ENCODE results near the gene LMAN2L.
A peak's percentile ranks its signal among the peaks of the same experiment; 100 is the strongest.

LMAN2L gene, protein sequence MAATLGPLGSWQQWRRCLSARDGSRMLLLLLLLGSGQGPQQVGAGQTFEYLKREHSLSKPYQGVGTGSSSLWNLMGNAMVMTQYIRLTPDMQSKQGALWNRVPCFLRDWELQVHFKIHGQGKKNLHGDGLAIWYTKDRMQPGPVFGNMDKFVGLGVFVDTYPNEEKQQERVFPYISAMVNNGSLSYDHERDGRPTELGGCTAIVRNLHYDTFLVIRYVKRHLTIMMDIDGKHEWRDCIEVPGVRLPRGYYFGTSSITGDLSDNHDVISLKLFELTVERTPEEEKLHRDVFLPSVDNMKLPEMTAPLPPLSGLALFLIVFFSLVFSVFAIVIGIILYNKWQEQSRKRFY

DNA sequence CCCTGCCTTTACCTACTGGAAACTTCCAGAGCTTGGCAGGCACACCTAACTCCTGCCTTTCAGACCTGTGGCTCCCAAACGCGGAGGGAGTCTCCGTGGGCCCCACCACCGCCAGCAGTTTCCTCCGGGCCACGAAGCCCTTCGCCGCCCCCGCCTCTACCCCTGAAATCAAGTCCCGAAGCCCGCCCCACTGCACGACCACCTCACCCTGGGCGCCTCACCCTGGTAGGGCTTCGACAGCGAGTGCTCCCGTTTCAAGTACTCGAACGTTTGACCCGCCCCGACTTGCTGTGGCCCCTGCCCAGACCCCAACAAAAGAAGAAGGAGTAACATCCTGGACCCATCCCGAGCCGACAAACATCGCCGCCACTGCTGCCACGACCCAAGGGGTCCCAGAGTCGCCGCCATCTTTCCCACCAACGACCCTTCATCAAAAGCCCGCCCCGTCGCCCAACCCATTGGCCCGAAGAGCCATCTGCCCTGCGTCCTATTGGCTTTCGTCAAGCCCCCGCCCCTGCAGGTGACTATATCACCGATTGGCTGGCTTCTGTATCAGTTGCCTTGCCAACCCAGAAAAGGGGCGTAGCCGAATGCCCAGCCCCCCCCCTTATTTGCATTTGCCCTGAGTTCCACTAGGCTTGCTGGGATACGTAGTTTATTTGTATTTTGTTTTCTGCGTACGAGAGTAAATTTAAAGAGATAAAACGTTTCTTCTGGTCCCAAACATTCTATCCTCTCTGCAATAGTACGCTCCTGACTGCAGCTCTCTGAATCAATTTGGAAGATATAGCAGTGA lies at the start of gene LMAN2L:
LMAN2L (minus strand) TSS at position 432 of the 796 bp plus-strand sequence; CDS start at position 408, 24 bp downstream.
- peak; percentile 97 for DNase-seq

DNA sequence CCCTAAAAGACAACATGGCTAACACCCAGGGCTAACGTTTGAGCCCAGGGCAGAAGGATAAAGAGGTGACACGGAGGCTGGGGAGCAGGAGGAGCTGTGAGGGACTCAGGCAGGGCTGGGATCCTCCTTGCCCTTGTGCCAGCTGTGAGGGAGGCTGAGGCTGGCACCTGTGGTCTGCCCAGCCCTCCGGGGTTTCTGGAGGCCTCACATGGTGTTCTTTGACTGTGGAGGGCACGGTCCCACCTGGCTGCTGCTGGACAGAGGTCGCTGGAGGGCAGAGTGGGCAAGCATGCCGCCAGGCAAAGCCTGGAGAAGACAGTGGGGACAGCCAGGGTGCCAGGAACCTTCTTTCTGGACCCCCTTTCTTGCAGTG lies 49.4 kb upstream of the LMAN2L start:
- DNase-seq = no peak

- DNase-seq = no peak
Observed at GRCh38 chr2:96788442-96789244, 48.8 kb upstream of the LMAN2L start.

DNA sequence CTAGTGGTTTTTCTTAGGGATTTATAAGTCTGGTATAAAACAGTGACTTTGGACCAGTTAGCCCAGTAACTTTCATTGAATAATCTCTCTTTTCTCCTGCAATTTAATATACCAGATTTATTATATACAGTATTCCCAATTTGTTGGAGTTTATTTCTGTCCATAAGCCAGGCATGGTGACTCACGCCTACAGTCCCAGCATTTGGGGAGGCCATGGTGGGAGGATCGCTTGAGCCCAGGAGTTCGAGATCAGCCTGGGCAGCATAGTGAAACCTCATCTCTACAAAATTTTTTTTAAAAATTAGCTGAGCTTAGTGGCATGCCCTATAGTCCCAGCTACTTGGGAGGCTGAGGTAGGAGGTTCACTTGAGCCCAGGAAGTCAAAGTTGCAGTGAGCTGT lies 47.5 kb upstream of the LMAN2L start:
- no peak for DNase-seq

- DNase-seq = no peak
Observed at GRCh38 chr2:96783388-96783787, 43.5 kb upstream of the LMAN2L start.

DNA sequence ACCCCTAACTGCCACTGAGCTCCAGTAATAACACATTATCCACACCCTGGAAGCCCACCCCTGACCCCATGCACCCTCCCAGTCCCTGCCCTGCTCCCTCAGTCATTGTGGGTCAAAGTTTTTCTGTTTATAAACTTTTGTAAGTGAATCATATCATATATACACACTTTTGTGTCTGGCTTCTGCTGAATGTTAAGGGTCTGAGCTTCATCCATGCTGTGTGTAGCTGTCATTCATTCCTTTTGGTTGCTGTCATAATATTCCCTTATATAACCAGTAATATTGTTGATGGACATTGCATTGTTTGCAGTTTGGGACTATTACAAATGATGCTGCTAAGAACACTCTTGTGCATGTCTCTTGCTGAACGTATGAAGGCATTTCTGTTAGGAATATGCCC lies 35.3 kb upstream of the LMAN2L start:
- DNase-seq = no peak

- no peak for DNase-seq
Observed at GRCh38 chr2:96773922-96774321, 34.1 kb upstream of the LMAN2L start.

DNA sequence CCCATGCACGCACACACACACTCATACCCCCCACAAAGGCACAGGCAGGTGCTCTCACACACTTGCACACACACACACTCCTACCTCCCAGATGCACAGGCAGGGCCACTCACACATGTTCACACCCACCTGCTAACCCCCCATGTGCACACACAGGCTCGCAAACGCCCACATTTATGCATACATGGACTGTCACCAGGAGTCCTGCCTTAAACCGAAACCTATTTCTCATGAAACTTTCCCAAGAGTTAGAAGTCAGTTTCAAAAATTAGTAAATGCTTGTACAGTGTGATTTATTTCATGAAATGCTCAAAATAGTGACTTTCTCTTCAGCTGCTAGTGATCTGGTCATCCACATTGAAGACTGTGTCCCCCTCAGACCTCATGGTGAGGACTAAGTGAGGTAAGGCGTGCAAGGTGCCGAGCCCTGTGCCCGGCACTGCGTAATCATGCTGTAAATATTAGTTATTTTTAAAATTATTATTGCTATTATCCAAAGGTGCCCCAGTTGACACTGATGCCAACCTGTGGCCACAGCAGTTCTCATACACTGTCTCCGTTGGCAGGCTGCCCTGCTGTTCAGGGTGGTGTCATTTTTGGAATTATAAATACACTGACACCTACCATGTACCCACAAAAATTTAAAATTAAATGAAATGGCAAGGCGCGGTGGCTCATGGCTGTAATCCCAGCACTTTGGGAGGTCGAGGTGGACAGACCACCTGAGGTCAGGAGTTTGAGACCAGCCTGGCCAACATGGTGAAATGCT lies 33.2 kb upstream of the LMAN2L start:
- no peak for DNase-seq

DNA sequence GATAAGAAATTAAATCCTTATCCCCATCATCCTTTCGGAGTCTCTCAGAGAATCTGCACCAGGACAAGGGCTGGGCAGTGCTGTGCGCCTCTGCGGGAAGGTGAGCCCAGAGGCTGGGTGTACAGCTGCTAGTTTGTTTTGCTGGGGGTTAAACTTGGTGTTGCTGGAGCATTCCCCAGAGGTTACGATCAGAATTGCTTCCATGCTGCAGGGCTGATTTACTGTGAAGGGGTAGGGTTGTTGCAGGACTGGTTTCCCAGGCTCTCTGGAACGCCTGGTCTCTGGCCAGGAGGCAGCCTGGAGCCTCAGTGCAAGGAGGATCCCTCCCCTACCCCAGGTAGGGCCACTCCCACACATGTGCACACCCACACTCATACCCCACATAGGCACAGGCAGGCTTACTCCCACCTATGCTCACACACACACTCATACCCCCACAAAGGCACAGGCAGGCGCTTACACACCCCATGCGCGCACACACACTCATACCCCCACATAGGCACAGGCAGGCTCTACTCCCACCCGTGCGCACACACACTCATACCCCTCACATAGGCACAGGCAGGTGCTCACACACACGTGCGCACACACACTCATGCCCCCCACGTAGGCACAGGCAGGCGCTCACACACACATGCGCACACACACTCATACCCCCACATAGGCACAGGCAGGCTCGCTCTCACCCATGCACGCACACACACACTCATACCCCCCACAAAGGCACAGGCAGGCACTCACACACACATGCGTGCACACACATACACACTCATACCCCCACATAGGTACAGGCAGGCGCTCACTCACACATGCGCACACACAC lies 32.1 kb upstream of the LMAN2L start:
- DNase-seq = no peak

DNA sequence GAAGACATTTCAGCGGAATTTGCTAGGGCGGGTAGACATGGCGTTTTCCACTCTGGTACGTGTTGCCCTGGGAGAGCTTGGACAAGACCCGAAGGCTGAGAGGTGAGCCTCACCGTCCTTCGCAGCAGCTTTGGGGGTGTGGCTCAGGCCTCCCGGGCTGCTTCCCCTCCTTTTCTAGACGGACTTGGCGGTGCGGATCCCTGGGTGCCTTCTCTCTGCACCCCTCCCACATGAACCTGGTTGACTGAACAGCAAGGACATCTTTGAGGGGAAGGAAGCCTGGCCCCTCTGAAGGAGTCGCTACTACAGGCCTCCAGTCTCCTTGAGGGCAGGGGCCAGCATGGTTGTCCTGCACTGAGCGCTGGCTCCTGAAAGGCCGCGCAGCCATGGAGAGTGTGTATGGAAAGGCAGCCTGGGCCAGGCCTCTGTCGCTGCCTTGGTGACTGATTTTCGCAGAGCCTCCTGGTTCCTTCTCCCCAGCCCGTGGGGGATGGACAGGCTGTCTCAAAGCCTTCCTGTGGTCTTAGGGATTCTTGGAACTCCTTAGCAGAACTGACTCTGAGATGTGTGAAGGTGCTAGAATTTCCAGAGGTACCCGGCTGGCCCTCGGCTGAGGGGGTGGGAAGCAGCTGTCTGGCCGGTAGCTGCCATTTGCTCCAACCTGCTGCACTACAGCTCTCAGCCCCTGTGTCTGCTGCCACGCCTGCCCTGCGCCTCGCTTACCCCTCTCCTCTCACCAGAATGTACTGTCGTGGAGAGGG lies 30.8 kb upstream of the LMAN2L start:
- no peak for DNase-seq

DNA sequence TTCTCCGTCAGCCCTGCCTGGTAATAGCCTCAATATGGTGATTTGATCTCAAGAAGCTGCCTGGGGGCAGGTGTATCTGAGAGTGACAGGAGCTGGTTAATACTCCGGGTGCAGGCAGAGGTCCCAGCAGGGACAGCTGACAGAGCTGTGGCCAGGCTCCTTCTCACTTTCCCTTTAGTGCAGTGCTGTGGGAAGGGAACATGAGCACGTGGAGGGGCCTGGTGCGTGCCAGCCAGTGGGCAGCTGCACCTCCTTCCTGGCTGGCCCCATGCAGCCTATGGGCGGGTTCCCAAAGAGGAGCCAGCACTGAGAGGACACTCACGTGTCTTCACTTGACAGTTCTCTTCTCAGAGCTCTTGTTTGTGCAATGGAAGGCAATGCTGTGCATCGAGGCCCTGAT lies 29.9 kb upstream of the LMAN2L start:
- DNase-seq = no peak

DNA sequence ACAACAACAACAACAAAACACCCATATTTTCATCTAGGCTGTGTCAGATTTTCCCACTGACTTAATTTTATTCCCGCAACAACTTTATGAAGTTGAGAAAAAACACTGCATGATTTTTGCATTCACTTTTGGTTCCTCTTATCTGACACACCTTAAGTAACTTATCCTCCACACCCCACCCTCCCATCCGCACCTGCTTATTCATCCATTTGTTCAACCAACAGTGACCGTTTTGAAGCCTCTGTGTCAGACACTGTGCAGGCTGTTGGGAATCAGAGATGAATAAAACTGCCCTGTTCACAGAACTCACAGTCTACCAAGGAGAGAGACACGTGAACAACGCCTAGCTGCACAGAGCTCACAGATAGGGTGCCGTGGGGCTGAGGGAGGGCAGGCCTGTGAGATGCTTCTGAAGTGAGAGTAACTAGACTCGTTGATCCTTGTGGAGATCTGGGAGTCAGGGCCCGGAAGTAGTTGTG lies 28.3 kb upstream of the LMAN2L start:
- DNase-seq = no peak

DNA sequence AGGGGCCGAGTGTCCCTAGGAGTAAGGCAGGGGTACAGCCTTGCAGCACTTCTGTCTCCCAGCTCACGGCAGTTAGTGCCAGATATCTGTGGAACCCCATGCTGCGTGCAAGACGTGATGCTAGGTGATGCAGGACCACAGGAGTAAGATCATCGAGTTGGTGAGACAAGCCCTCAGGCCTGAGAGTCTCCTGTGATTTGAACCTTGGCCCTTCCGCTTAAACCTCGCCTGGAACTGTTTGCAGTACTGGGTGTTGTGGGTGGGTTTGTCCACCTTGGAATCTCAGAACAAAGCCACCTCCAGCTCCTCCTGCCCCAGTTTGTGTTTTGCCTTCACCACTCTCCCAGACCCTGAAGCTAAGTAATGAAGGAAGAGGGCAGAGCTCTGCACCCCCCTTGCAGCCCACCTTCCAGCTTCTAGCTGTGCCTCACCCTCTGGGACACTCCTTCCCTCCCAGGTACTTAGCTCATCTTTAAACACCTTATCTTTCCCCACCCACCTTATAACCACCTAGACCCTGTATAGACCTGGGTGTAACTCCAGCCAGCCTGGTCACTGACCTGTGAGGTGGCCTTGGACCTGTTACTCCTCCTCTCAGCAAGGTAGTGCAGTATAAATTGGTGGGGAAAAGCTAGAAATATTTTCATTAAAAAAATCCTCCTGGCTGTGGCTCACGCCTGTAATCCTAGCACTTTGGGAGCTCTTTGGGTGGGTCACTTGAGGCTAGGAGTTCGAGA lies 27.4 kb upstream of the LMAN2L start:
- no peak for DNase-seq

DNA sequence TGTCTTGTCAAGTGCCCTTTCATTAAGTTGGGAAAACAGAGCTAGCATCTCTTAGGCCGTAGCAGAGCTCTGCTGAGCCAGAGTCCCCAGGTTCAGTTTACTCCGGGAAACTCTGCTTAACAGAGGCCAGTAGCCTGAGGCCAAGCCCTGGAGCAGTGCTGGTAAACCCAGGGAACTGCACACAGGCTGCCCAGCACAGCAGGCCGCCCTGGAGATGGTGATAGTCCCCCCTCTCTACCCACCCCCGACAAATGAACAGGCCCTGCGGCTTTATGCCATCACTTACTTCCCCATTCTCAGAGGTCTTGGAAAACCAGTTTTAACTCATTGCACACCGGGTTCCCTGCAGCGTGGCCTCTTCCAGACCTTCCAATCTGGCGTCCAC lies 24.4 kb upstream of the LMAN2L start:
- DNase-seq = no peak

DNA sequence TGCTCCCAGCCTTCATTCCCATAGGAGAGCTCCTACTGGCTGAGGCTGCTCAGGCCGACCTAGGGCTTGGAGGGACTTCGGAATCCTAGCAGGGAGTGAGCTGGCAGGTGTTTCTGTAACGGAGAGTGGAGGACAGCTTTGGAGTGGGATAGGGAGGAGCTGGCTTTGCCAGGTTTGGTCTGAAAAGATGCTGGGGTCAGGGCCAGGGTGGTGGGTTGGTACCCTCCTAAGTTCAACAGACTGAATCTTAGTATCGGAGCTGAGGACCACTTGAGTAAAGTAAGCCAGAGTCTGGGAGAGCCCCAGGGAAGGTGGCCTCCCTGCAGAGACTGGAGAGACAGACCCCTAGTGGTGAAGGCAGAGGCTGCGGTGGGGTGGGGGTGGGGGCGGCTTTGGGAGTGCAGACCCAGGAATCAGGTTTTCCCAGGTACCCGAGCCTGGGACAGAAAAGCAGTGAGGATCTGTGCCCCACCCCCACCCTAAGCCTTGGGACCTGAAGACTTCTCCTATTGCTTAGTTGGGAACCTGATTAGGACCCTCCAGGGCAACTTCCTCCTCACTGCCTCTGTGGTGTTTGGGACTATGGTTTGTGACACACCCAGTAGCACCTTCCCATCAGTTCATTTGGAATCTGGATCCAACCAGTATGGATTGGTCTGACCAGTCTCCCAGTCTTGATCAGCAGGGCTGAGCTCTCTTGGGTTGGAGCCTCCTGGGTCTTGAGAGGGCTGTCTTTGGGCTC lies 23.8 kb upstream of the LMAN2L start:
- DNase-seq = peak; percentile 28

GRCh38 chr2:96762529-96763311 lies 22.9 kb upstream of the LMAN2L start:
- DNase-seq = no peak

GRCh38 chr2:96760986-96761832 lies 21.3 kb upstream of the LMAN2L start:
- no peak for DNase-seq

Measured in NCI-H1694 treated with DMSO at 0.1 percent for 48 hours (cell line).